Measurements from ENCODE around the gene SH2D1A. TPM values are rescaled to one million over a fixed set of nuclear protein-coding genes. Genes with fewer than 3 reads are reported as not detected.

SH2D1A gene
- total and polyA plus RNA-seq, 2 of the 13 experiments (the other 11 are each of a cell fraction or from before 2014, with no cell fraction given), result not detected

DNA sequence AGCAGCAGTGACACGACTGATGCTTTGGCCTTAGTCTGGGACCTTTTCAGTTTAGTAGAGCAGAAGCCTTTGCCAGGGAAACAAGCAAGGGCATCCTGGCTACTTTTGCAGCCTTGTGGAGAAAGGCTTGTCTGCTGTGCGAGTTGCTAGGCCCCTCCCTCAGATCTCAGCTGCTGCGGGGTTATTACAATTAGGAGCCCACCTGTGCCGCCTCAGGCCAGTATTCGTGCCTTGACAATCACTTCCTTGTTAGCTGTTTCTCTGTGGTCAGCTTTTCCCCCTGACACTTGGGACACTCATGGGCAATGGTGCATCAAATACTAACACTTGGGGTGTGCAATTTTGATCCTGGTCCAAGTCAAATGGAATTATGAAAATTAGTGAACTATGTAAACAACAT lies 67.9 kb downstream of the SH2D1A start:
- BruUV-seq (replicated peaks), result no TSS peak
- no peaks in the 10 kb centered on the region for H3K4me1 ChIP-seq (ENCODE audit: insufficient read depth, low read length)
- H3K79me2 ChIP-seq (ENCODE audit: insufficient read depth, low read length), result no peaks in the 10 kb centered on the region
- TF ChIP-seq PCBP2 (optimal IDR thresholded peaks at IDR 0.05; ENCODE audit: low read depth, low read length, poor library complexity, severe bottlenecking), result no peak
- TF ChIP-seq, protein P1, sequence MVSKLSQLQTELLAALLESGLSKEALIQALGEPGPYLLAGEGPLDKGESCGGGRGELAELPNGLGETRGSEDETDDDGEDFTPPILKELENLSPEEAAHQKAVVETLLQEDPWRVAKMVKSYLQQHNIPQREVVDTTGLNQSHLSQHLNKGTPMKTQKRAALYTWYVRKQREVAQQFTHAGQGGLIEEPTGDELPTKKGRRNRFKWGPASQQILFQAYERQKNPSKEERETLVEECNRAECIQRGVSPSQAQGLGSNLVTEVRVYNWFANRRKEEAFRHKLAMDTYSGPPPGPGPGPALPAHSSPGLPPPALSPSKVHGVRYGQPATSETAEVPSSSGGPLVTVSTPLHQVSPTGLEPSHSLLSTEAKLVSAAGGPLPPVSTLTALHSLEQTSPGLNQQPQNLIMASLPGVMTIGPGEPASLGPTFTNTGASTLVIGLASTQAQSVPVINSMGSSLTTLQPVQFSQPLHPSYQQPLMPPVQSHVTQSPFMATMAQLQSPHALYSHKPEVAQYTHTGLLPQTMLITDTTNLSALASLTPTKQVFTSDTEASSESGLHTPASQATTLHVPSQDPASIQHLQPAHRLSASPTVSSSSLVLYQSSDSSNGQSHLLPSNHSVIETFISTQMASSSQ (IDR thresholded peaks at IDR 0.05; ENCODE audit: low read depth), result no peak
- TF ChIP-seq, protein P1 (CRISPR knock-in tag; IDR thresholded peaks at IDR 0.05; ENCODE audit: borderline replicate concordance), result no peak
- TF ChIP-seq SRY (CRISPR knock-in tag; IDR thresholded peaks at IDR 0.05), result no peak
- TF ChIP-seq ZNF367 (CRISPR knock-in tag; IDR thresholded peaks at IDR 0.05; ENCODE audit: borderline replicate concordance), result no peak
- TF ChIP-seq, protein P2, sequence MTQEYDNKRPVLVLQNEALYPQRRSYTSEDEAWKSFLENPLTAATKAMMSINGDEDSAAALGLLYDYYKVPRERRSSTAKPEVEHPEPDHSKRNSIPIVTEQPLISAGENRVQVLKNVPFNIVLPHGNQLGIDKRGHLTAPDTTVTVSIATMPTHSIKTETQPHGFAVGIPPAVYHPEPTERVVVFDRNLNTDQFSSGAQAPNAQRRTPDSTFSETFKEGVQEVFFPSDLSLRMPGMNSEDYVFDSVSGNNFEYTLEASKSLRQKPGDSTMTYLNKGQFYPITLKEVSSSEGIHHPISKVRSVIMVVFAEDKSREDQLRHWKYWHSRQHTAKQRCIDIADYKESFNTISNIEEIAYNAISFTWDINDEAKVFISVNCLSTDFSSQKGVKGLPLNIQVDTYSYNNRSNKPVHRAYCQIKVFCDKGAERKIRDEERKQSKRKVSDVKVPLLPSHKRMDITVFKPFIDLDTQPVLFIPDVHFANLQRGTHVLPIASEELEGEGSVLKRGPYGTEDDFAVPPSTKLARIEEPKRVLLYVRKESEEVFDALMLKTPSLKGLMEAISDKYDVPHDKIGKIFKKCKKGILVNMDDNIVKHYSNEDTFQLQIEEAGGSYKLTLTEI (CRISPR knock-in tag; conservative IDR thresholded peaks at IDR 0.05), result no peak
- TF ChIP-seq, protein P3, sequence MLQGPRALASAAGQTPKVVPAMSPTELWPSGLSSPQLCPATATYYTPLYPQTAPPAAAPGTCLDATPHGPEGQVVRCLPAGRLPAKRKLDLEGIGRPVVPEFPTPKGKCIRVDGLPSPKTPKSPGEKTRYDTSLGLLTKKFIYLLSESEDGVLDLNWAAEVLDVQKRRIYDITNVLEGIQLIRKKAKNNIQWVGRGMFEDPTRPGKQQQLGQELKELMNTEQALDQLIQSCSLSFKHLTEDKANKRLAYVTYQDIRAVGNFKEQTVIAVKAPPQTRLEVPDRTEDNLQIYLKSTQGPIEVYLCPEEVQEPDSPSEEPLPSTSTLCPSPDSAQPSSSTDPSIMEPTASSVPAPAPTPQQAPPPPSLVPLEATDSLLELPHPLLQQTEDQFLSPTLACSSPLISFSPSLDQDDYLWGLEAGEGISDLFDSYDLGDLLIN (CRISPR knock-in tag; IDR thresholded peaks at IDR 0.05; ENCODE audit: borderline replicate concordance), result no peak
- TF ChIP-seq ERF (CRISPR knock-in tag; IDR thresholded peaks at IDR 0.05), result no peak
- FAIRE-seq, result no peak
- CTCF ChIA-PET (ENCODE audit: low intra/inter-chr PET ratio, low total read pairs), result no interaction called here
- H4K20me1 ChIP-seq (ENCODE audit: insufficient read depth, low read length), result no peaks in the 10 kb centered on the region
- in situ Hi-C loops (cut with HindIII; ENCODE audit: extremely low pct_ligation_motif_present, low pct_unique_long_range_greater_than_20kb), result no loop called here
- no peak for DNase-seq (ENCODE audit: low spot score)
- no peaks in the 10 kb centered on the region for H3K9me3 ChIP-seq (ENCODE audit: low read length)
- POLR2A ChIA-PET, result no interaction called here
- H2AFZ ChIP-seq (ENCODE audit: low read length), result no peak overlapping the region
- no peak for ATAC-seq
- 49% methylated on average over 4 of the region's 5 CpGs for WGBS (ENCODE audit: low lambda C conversion rate)
- no peaks in the 10 kb centered on the region for H3K27me3 ChIP-seq (ENCODE audit: control insufficient read depth in 1 of 2, insufficient read depth in 2 of 2, low read length in 2 of 2)
- H3K4me2 ChIP-seq (ENCODE audit: low read depth, low read length), result no peak overlapping the region
- no peaks in the 10 kb centered on the region for H3K36me3 ChIP-seq (replicated peaks in 1 of 2; ENCODE audit: control insufficient read depth in 1 of 2, insufficient read depth in 2 of 2, low read length in 2 of 2)
- H3K4me3 ChIP-seq (replicated peaks in 1 of 3; ENCODE audit: insufficient read depth in 1 of 3, low read depth in 2 of 3, low read length in 3 of 3), result no peak overlapping the region
- intact Hi-C loops (cut with micrococcal nuclease; ENCODE audit: unreplicated experiment), result no loop called here
- no peak overlapping the region for H3K27ac ChIP-seq (ENCODE audit: extremely low read length, insufficient read depth, low read length)
- no peak overlapping the region for H3K9ac ChIP-seq (ENCODE audit: insufficient read depth, low read depth, low read length)

Data from HepG2 (cell line).